ENCODE data around the gene MEFV. TPM values are rescaled to one million over a fixed set of nuclear protein-coding genes. Genes with fewer than 3 reads are reported as not detected.
A peak's percentile ranks its signal among the peaks of the same experiment; 100 is the strongest.

The MEFV gene
- total and polyA plus RNA-seq, 2 of the 13 experiments (the other 11 are each of a cell fraction or from before 2014, with no cell fraction given): 0.22 TPM; not detected in 1

GRCh38 chr16:3264137-3265036, 8.0 kb upstream of the MEFV start (continued):
- TF ChIP-seq, protein P1, sequence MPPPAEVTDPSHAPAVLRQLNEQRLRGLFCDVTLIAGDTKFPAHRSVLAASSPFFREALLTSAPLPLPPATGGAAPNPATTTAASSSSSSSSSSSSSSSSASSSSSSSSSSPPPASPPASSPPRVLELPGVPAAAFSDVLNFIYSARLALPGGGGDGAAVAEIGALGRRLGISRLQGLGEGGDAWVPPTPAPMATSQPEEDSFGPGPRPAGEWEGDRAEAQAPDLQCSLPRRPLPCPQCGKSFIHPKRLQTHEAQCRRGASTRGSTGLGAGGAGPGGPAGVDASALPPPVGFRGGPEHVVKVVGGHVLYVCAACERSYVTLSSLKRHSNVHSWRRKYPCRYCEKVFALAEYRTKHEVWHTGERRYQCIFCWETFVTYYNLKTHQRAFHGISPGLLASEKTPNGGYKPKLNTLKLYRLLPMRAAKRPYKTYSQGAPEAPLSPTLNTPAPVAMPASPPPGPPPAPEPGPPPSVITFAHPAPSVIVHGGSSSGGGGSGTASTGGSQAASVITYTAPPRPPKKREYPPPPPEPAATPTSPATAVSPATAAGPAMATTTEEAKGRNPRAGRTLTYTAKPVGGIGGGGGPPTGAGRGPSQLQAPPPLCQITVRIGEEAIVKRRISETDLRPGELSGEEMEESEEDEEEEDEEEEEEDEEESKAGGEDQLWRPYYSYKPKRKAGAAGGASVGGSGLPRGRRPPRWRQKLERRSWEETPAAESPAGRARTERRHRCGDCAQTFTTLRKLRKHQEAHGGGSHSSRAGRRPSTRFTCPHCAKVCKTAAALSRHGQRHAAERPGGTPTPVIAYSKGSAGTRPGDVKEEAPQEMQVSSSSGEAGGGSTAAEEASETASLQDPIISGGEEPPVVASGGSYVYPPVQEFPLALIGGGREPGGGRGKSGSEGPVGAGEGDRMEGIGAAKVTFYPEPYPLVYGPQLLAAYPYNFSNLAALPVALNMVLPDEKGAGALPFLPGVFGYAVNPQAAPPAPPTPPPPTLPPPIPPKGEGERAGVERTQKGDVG (CRISPR knock-in tag; IDR thresholded peaks at IDR 0.05; ENCODE audit: borderline replicate concordance): no peak
- no peak; the same call in 1 of the 2 replicates for TF ChIP-seq TOPORS (CRISPR knock-in tag; IDR thresholded peaks at IDR 0.05)
- no peak for TF ChIP-seq TBX3 (IDR thresholded peaks at IDR 0.05; ENCODE audit: borderline replicate concordance)
- TF ChIP-seq, protein P2, sequence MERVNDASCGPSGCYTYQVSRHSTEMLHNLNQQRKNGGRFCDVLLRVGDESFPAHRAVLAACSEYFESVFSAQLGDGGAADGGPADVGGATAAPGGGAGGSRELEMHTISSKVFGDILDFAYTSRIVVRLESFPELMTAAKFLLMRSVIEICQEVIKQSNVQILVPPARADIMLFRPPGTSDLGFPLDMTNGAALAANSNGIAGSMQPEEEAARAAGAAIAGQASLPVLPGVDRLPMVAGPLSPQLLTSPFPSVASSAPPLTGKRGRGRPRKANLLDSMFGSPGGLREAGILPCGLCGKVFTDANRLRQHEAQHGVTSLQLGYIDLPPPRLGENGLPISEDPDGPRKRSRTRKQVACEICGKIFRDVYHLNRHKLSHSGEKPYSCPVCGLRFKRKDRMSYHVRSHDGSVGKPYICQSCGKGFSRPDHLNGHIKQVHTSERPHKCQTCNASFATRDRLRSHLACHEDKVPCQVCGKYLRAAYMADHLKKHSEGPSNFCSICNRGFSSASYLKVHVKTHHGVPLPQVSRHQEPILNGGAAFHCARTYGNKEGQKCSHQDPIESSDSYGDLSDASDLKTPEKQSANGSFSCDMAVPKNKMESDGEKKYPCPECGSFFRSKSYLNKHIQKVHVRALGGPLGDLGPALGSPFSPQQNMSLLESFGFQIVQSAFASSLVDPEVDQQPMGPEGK (CRISPR knock-in tag; IDR thresholded peaks at IDR 0.05): 0 out of 2 replicates have a peak, but pooled peaks have one; percentile 18
- TF ChIP-seq, protein P3, sequence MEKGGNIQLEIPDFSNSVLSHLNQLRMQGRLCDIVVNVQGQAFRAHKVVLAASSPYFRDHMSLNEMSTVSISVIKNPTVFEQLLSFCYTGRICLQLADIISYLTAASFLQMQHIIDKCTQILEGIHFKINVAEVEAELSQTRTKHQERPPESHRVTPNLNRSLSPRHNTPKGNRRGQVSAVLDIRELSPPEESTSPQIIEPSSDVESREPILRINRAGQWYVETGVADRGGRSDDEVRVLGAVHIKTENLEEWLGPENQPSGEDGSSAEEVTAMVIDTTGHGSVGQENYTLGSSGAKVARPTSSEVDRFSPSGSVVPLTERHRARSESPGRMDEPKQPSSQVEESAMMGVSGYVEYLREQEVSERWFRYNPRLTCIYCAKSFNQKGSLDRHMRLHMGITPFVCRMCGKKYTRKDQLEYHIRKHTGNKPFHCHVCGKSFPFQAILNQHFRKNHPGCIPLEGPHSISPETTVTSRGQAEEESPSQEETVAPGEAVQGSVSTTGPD (CRISPR knock-in tag; IDR thresholded peaks at IDR 0.05): peak; percentile 53; the same call in 1 of the 2 replicates
- TF ChIP-seq ZNF569 (CRISPR knock-in tag; IDR thresholded peaks at IDR 0.05; ENCODE audit: borderline replicate concordance): no peak
- TF ChIP-seq TFDP1 (CRISPR knock-in tag; IDR thresholded peaks at IDR 0.05; ENCODE audit: borderline replicate concordance): peak; percentile 68; the same call in 1 of the 2 replicates
- no peak for TF ChIP-seq ZNF12 (CRISPR knock-in tag; IDR thresholded peaks at IDR 0.05)
- no peak for TF ChIP-seq ZNF264 (CRISPR knock-in tag; IDR thresholded peaks at IDR 0.05)
- TF ChIP-seq ZBTB10 (CRISPR knock-in tag; IDR thresholded peaks at IDR 0.05; ENCODE audit: borderline replicate concordance): peak; percentile 16; the same call in 1 of the 2 replicates
- TF ChIP-seq ZNF460 (CRISPR knock-in tag; IDR thresholded peaks at IDR 0.05; ENCODE audit: borderline replicate concordance): no peak
- TF ChIP-seq ZBTB42 (CRISPR knock-in tag; IDR thresholded peaks at IDR 0.05): 0 out of 2 replicates have a peak, but pooled peaks have one; percentile 36
- no peak for TF ChIP-seq PCBP1 (IDR thresholded peaks at IDR 0.05; ENCODE audit: borderline replicate concordance, low read depth, low read length)
- no peak for TF ChIP-seq FOXP1 (IDR thresholded peaks at IDR 0.05)
- TF ChIP-seq FOXP1 (CRISPR knock-in tag; IDR thresholded peaks at IDR 0.05): no peak; the same call in 1 of the 2 replicates
- peak; percentile 41; the same call in 1 of the 2 replicates for TF ChIP-seq ZNF784 (CRISPR knock-in tag; IDR thresholded peaks at IDR 0.05; ENCODE audit: borderline replicate concordance)
